Measurements from ENCODE around the gene CALCOCO1. TPM values are rescaled to one million over a fixed set of nuclear protein-coding genes. Genes with fewer than 3 reads are reported as not detected.

The CALCOCO1 gene
- total and polyA plus RNA-seq, 2 of the 13 experiments (the other 11 are each of a cell fraction or from before 2014, with no cell fraction given), result 7.7 to 47.7 TPM

DNA sequence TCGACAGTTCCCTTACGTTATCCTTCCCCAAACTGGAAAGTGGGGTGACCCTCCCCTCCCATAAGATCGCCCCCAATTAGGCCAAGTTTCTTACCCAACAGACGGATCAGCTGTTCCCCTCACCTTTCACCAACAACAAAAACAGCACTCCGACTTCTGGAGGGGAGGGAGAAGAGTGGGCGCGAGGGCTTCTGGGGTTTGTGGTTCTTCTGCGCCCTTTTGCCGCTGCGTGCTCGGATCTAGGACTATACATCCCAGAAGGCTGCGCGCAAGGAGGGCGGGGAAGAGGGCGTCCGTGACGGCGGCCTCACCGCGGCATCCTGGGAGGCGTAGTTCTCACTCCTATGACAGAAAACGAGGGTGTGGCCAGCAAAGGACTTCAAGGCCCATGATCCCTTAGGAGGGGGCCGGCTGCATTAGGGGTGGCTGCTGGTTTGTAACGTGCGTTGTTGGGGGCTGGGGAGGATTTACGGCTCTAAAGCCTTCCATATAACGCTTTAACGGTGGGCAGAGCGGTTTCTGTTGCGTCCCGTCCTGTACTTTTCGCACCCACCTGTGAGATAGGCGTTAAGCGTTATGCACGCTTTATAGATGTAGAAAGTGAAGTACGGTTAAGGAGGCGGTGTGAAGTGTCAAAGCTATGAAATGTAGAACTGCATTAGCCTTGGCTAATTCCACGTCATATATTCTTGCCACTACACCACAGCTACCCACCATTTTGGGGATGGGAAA, at the start of gene CALCOCO1 (continued):
- 0 out of 2 replicates have a peak, but pooled peaks have one; percentile 55 for TF ChIP-seq ZBTB39 (CRISPR knock-in tag; IDR thresholded peaks at IDR 0.05)
- TF ChIP-seq HNRNPH1 (optimal IDR thresholded peaks at IDR 0.05; ENCODE audit: low read depth, low read length), result no peak
- 0 out of 2 replicates have a peak, but pooled peaks have one; percentile 27 for TF ChIP-seq ZSCAN30 (CRISPR knock-in tag; IDR thresholded peaks at IDR 0.05)
- peak; percentile 74 for TF ChIP-seq FOXK2 (IDR thresholded peaks at IDR 0.05)
- TF ChIP-seq ZBTB37 (CRISPR knock-in tag; IDR thresholded peaks at IDR 0.05), result no peak
- TF ChIP-seq ZFAT (CRISPR knock-in tag; conservative IDR thresholded peaks at IDR 0.05), result no peak
- TF ChIP-seq ZBTB21 (CRISPR knock-in tag; IDR thresholded peaks at IDR 0.05), result no peak
- TF ChIP-seq MEF2D (CRISPR knock-in tag; IDR thresholded peaks at IDR 0.05), result peak; percentile 72; the same call in 1 of the 2 replicates
- TF ChIP-seq MATR3 (CRISPR knock-in tag; IDR thresholded peaks at IDR 0.05), result no peak
- peak; percentile 83 for TF ChIP-seq ZNF501 (CRISPR knock-in tag; IDR thresholded peaks at IDR 0.05)
- no peak for TF ChIP-seq AGO2 (optimal IDR thresholded peaks at IDR 0.05; ENCODE audit: low read depth, low read length)
- TF ChIP-seq DR1 (CRISPR knock-in tag; IDR thresholded peaks at IDR 0.05), result no peak
- peak; percentile 99 for TF ChIP-seq SP5 (CRISPR knock-in tag; IDR thresholded peaks at IDR 0.05; ENCODE audit: borderline replicate concordance, low read depth)
- no peak for TF ChIP-seq ZNF777 (CRISPR knock-in tag; IDR thresholded peaks at IDR 0.05)
- TF ChIP-seq AHR (CRISPR knock-in tag; IDR thresholded peaks at IDR 0.05), result peak; percentile 46; the same call in 1 of the 2 replicates
- TF ChIP-seq ZNF883 (CRISPR knock-in tag; IDR thresholded peaks at IDR 0.05; ENCODE audit: not compliant biosample characterization), result peak; percentile 39
- TF ChIP-seq RBM39 (IDR thresholded peaks at IDR 0.05; ENCODE audit: low read depth, low read length, poor library complexity, severe bottlenecking), result peak; percentile 70
- TF ChIP-seq HHEX (CRISPR knock-in tag; IDR thresholded peaks at IDR 0.05), result no peak
- no peak for TF ChIP-seq ZNF784 (CRISPR knock-in tag; IDR thresholded peaks at IDR 0.05; ENCODE audit: borderline replicate concordance)
- TF ChIP-seq FLYWCH1 (CRISPR knock-in tag; IDR thresholded peaks at IDR 0.05), result no peak
- no peak for TF ChIP-seq PLSCR1 (CRISPR knock-in tag; IDR thresholded peaks at IDR 0.05; ENCODE audit: borderline replicate concordance)
- 0 out of 2 replicates have a peak, but pooled peaks have one; percentile 23 for TF ChIP-seq KLF11 (CRISPR knock-in tag; IDR thresholded peaks at IDR 0.05)
- TF ChIP-seq SIN3B (IDR thresholded peaks at IDR 0.05; ENCODE audit: low read length), result no peak

Data from HepG2 (cell line).